GM21381 (cell line): Measurements from ENCODE around the gene TMEM198.

Experiments
- ATAC-seq: cut with Tn5 transposase; IDR thresholded peaks from one replicate; pipeline ENCODE4 v1.9.1; 2021; ENCODE audit warnings: mild to moderate bottlenecking, moderate library complexity; ENCODE audit not compliant: unreplicated experiment

Gene TMEM198

DNA sequence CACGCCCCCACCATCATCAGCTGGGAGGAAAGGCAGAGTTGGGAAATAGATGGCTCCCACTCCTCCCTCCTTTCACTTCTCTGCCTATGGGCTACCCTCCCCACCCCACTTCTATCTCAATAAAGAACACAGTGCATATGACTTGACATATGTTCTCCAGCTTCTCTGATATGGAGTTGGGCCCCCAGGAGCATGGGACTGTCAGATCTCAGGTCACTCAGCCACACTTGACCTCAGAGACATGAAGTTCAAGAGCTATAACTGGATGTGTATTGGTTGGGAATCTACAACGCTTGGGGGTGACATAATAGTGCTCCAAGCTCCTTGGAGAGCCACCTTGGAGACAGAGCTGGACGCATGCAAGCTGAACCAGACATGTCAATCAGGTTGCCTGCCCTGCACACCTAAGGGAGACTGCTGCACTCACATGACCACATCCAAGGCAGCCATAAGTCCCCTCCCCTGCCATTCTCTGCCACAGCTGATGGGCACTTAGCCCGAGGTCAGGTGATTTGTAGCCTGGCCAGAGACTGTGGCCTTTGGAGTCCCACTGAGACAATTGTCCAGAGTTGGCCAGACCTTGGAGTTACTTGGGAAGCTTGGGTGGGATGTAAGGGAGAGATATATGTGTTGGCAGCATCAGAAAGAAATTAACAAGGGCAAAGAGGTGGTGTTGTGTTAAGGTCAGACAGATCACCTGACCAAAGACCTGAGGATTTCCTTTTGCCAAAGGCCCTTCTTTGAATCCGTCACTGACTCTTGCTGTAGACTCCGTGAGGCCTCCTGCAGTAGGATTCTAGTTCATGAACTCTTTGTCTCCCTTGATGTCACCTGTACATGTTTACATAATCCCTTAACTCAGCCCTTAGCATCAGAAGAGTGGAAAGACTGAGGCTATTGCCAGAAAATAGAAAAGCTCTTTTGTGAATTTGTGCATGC, 32.0 kb downstream of the TMEM198 start:
- no peak for ATAC-seq

GRCh38 chr2:219576505-219577388, 32.9 kb downstream of the TMEM198 start:
- no peak for ATAC-seq

DNA sequence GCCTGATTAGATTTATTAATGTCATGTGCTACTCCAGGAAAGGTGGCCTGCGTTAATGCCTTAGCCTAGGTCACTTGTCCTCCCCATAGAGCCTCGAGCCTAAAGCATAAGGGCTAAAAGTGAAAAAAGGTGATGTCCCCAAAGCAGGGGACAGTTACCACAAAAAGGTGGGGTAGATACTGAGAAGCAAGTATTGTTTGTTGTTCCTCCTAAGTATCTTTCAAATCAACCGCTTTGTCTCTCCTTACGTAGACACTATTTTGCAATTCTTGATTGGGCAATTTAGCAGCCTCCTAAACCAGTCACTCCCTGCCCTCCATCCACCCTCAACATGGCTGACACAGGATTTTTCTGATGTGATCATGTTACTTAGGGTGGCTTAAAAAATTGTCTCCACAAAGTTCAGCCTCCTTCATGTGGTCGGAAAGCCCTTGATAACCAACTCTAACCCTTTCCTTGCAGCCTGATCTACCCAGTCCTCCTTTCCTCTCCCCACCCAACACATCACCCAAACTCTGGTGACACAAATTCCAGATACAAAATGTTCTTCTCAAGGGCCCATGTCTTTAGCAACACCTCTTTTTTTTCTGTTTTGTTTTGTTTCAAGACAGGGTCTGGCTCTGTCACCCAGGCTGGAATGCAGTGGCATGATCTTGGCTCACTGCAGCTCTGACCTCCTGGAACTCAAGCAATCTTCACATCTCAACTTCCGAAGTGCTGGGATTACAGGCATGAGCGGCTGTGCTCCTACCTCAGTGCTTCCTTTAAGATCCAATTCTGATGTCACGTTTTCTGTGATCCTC, 35.2 kb downstream of the TMEM198 start:
- no peak for ATAC-seq

DNA sequence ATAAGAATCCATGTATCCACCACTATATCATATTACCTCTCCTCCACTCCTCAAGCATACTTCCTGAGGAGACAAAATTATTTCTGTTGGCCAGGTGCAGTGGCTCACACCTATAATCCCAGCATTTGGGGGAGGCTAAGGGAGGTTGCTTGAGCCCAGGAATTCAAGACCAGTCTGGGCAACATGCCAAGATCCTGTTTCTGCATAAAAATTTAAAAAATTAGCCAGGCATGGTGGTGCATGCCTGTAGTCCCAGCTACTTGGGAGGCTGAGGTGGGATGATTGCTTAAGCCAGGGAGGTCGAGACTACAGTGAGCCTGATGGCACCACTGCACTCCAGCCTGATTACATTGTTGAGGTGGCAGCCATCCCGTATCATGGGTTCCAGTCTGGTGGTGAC, 37.5 kb downstream of the TMEM198 start:
- ATAC-seq = no peak

- ATAC-seq = no peak
Measured at GRCh38 chr2:219591091-219591490, 47.3 kb downstream of the TMEM198 start.

DNA sequence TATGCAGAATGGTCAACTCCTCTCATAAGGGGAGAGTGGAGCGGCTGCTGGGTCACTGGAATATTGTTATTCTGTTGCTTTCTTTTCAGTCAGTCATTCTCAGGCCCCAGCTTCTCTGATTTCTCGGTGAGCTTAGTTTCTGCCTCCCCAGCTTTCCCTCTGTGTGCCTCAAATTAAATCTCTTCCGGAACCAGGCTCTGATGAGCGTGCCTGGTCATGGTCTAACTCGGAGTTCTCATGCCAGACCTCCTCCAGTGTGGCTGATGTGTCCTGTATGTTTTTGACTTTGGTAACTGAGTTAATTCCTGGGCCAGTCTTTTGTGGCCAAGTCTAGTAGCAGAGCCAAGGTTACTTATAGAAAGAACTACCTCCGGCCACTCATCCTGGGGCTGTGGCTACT, 48.9 kb downstream of the TMEM198 start:
- no peak for ATAC-seq

- ATAC-seq = no peak
Measured at GRCh38 chr2:219593154-219593553, 49.3 kb downstream of the TMEM198 start.

GRCh38 chr2:219595256-219595655, 51.4 kb downstream of the TMEM198 start:
- no peak for ATAC-seq

DNA sequence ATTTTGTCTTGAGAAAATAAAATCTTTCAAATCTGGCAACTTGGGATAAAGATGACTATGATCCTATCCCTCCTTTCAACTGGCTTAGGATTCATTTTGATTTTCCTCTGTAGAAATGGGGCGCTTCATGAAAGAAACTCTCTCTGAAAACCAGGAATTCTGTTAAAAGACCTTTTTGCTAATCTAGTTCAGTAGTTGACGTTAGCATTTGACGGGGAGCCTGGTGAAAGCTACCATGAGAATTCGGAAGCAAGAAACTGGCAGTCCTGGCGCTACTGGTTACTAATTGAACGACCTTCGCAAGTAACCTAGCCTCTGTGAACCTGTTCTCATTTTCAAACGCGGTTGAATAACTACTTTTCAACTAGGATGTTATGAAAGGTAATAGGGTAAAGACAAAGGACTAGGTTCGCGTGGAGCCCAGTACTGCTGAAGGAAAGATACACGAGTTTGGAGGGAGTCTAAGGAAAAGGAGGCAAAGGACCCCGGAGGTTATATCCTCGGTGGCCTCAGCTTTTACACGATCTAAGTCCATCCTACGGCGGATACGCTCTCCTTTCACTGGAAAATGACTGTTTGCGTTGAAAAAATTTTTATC, 53.2 kb downstream of the TMEM198 start:
- ATAC-seq = no peak

GRCh38 chr2:219597552-219598307, 53.9 kb downstream of the TMEM198 start, which contains the start of gene STK11IP:
Gene STK11IP, plus strand, starts transcription at chr2:219597857. Its CDS starts 263 bp downstream, at chr2:219598120.
- peak; percentile 91 for ATAC-seq

- ATAC-seq = no peak
Measured at GRCh38 chr2:219598308-219599078, 54.7 kb downstream of the TMEM198 start.
